SK-N-SH (cell line): ENCODE measurements around the gene ZNF655. TPM values are rescaled to one million over a fixed set of nuclear protein-coding genes. Genes with fewer than 3 reads are reported as not detected.

Source experiments
- CTCF ChIA-PET: fragments of 300-600, 350-600 bp; formaldehyde crosslinking; extraction: SDS; loops from one replicate; lab custom pipeline; 2021; lab: Yijun Ruan, JAX
- POLR2A ChIA-PET: fragments of 350-600 bp; sonication (Branson Sonifier 250); formaldehyde crosslinking; extraction: SDS; loops from one replicate; lab custom pipeline; 2020; ENCODE audit warnings: antibody characterized with exemption, inconsistent platforms; lab: Yijun Ruan, JAX
- DNase-seq: peaks from one replicate; pipeline ENCODE4 v3.0.0; 2012
- H2AFZ ChIP-seq: fragments of 200-600 bp; sonication (generic); 2 replicates; pipeline ENCODE4 v1.8.1; 2016; ENCODE audit warnings: antibody characterized with exemption, mild to moderate bottlenecking, low read depth
- H3F3A ChIP-seq: fragments of 200-600 bp; sonication (generic); replicated peaks from 2 replicates; pipeline ENCODE3; 2016; ENCODE audit warnings: antibody characterized with exemption, mild to moderate bottlenecking; ENCODE audit not compliant: insufficient read depth
- H3K27ac ChIP-seq, 2 experiments: fragments of 200-500 bp in 1 of 2; fragments of 200-600 bp in 1 of 2; sonication (Bioruptor generic) in 1 of 2; sonication (generic), shearing (Covaris generic) in 1 of 2; 2 replicates each; pipeline versions ENCODE4 v1.5.1 to v1.6.1; 2014 to 2016; ENCODE audit warnings: low read depth in 2 of 2, inconsistent platforms in 1 of 2, low read length in 1 of 2, mild to moderate bottlenecking in 1 of 2, mixed read lengths in 1 of 2
- H3K27me3 ChIP-seq: fragments of 200-600 bp; sonication (generic), shearing (Covaris generic); 2 replicates; pipeline ENCODE4 v1.6.1; 2016; ENCODE audit warnings: mixed run types; ENCODE audit not compliant: insufficient read depth
- H3K36me3 ChIP-seq, 2 experiments: fragments of 200-500 bp in 1 of 2; fragments of 200-600 bp in 1 of 2; sonication (Bioruptor generic) in 1 of 2; sonication (generic) in 1 of 2; replicated peaks in 1 of 2; 2 replicates each; pipeline versions ENCODE3 to v1.5.1; 2014 to 2016; ENCODE audit warnings: low read length in 1 of 2, mild to moderate bottlenecking in 1 of 2; ENCODE audit not compliant: insufficient read depth in 2 of 2, control insufficient read depth in 1 of 2
- H3K4me1 ChIP-seq, 2 experiments: fragments of 200-500 bp in 1 of 2; fragments of 200-600 bp in 1 of 2; sonication (Bioruptor generic) in 1 of 2; sonication (generic), shearing (Covaris generic) in 1 of 2; 2 replicates each; pipeline versions ENCODE4 v1.5.1 to v1.6.1; 2014 to 2016; ENCODE audit warnings: low read depth in 1 of 2, low read length in 1 of 2, mixed run types in 1 of 2; ENCODE audit not compliant: insufficient read depth in 2 of 2, control insufficient read depth in 1 of 2
- H3K4me2 ChIP-seq: fragments of 200-600 bp; sonication (generic), shearing (Covaris generic); 2 replicates; pipeline ENCODE4 v1.6.1; 2017; ENCODE audit warnings: mixed run types
- H3K4me3 ChIP-seq, 2 experiments: fragments of 200-500 bp in 1 of 2; fragments of 200-600 bp in 1 of 2; sonication (Bioruptor generic) in 1 of 2; sonication (generic), shearing (Covaris generic) in 1 of 2; 2 replicates each; pipeline versions ENCODE4 v1.5.1 to v1.8.1; 2014 to 2016; ENCODE audit warnings: low read depth in 2 of 2, inconsistent platforms in 1 of 2, low read length in 1 of 2, mild to moderate bottlenecking in 1 of 2, mixed read lengths in 1 of 2, moderate library complexity in 1 of 2
- H3K79me2 ChIP-seq: fragments of 200-600 bp; sonication (generic); 2 replicates; pipeline ENCODE4 v1.8.1; 2017; ENCODE audit warnings: mild to moderate bottlenecking; ENCODE audit not compliant: insufficient read depth
- H3K9ac ChIP-seq: fragments of 200-600 bp; sonication (generic); 2 replicates; pipeline ENCODE4 v1.6.1; 2017; ENCODE audit warnings: mixed run types
- H3K9me2 ChIP-seq: fragments of 200-600 bp; sonication (generic); 2 replicates; pipeline ENCODE4 v1.6.1; 2017; ENCODE audit warnings: mixed run types
- H3K9me3 ChIP-seq: fragments of 200-600 bp; sonication (generic); 2 replicates; pipeline ENCODE4 v1.6.1; 2017; ENCODE audit warnings: mixed run types, mild to moderate bottlenecking, moderate library complexity
- H4K20me1 ChIP-seq: fragments of 200-600 bp; sonication (generic); 2 replicates; pipeline ENCODE4 v1.6.1; 2017; ENCODE audit warnings: mild to moderate bottlenecking, mixed run types; ENCODE audit not compliant: insufficient read depth
- CHD2 ChIP-seq: fragments of 150-350 bp; IDR thresholded peaks from 2 replicates; pipeline ENCODE4 v1.6.1; 2018; ENCODE audit warnings: low read length; ENCODE audit not compliant: partially characterized antibody
- EP300 ChIP-seq, 2 experiments: IDR thresholded peaks; 2 replicates each; pipeline versions ENCODE4 v1.4.0 to v1.6.1; 2012; ENCODE audit warnings: borderline replicate concordance in 1 of 2, low read depth in 1 of 2, low read length in 1 of 2
- FOSL2 ChIP-seq: IDR thresholded peaks from 2 replicates; pipeline ENCODE4 v1.4.0; 2012; ENCODE audit warnings: low read depth, mild to moderate bottlenecking, moderate library complexity, borderline replicate concordance
- FOXM1 ChIP-seq: IDR thresholded peaks from 2 replicates; pipeline ENCODE4 v1.4.0; 2012; ENCODE audit warnings: low read depth, mild to moderate bottlenecking
- GATA2 ChIP-seq: sonication (generic); formaldehyde crosslinking; IDR thresholded peaks from 2 replicates; pipeline ENCODE4 v1.5.0; 2020; ENCODE audit warnings: mild to moderate bottlenecking, missing genetic modification reagents
- NRF1 ChIP-seq: IDR thresholded peaks from 2 replicates; pipeline ENCODE4 v1.6.1; 2012; ENCODE audit warnings: low read depth, mild to moderate bottlenecking, low read length
- POLR2AphosphoS5 ChIP-seq: IDR thresholded peaks from 2 replicates; pipeline ENCODE4 v1.6.1; 2012; ENCODE audit warnings: low read depth, low read length
- RAD21 ChIP-seq: IDR thresholded peaks from 2 replicates; pipeline ENCODE4 v1.6.1; 2012; ENCODE audit warnings: mild to moderate bottlenecking, low read length
- RCOR1 ChIP-seq: fragments of 150-350 bp; IDR thresholded peaks from 2 replicates; pipeline ENCODE4 v1.6.1; 2017; ENCODE audit warnings: antibody characterized with exemption, low read length
- RFX5 ChIP-seq: IDR thresholded peaks from 2 replicates; pipeline ENCODE4 v1.6.1; 2012; ENCODE audit warnings: mild to moderate bottlenecking, improper control_type of control experiment, low read length
- TAF1 ChIP-seq: IDR thresholded peaks from 2 replicates; pipeline ENCODE4 v1.6.1; 2012; ENCODE audit warnings: low read depth, mild to moderate bottlenecking, low read length, moderate library complexity, borderline replicate concordance
- TCF12 ChIP-seq: IDR thresholded peaks from 2 replicates; pipeline ENCODE4 v1.4.0; 2012
- TEAD4 ChIP-seq: IDR thresholded peaks from 2 replicates; pipeline ENCODE4 v1.4.0; 2012; ENCODE audit warnings: mild to moderate bottlenecking, borderline replicate concordance; ENCODE audit not compliant: insufficient read depth
- USF2 ChIP-seq: fragments of 150-350 bp; IDR thresholded peaks from 2 replicates; pipeline ENCODE4 v1.6.1; 2017; ENCODE audit warnings: antibody characterized with exemption, low read length, low read depth, borderline replicate concordance
- WGBS: methylation state at CpG from one replicate; pipeline ENCODE4 v1.1.6; 2017; ENCODE audit warnings: low lambda C conversion rate; 5-methylcytosine and 5-hydroxymethylcytosine counted together
- polyA plus RNA-seq, 3 experiments: library from polyadenylated mRNA; depleted of rRNA; stranded (reverse); fragments of >200 nt; gene quantifications; 2 replicates each; pipeline ENCODE4 v1.2.3, GENCODE V29; 2012
- TF ChIP-seq, protein P1 (sequence below): IDR thresholded peaks from 2 replicates; pipeline ENCODE4 v1.6.1; 2012; ENCODE audit warnings: mild to moderate bottlenecking, low read depth, low read length, moderate library complexity
- TF ChIP-seq, protein P2 (sequence below): IDR thresholded peaks from 2 replicates; pipeline ENCODE4 v1.4.0; 2012; ENCODE audit warnings: low read depth
- TF ChIP-seq, protein P3 (sequence below): IDR thresholded peaks from 2 replicates; pipeline ENCODE4; 2012
- TF ChIP-seq, protein P4 (sequence below): IDR thresholded peaks from 2 replicates; pipeline ENCODE4 v1.4.0; 2012; ENCODE audit warnings: low read depth, borderline replicate concordance
- TF ChIP-seq, protein P5 (sequence below): fragments of 200-600 bp; sonication (generic); IDR thresholded peaks from 2 replicates; pipeline ENCODE4 v1.6.1; 2017; ENCODE audit warnings: antibody characterized with exemption, mild to moderate bottlenecking, moderate library complexity

ZNF655 gene
- polyA plus RNA-seq, 1 of the 3 experiments (the other 2 are of a cell fraction), result 113 TPM

GRCh38 chr7:99624484-99624883 lies 66.0 kb downstream of the ZNF655 start:
- no peak overlapping the region for H3K4me3 ChIP-seq
- 97% methylated on average over 16 of the region's 16 CpGs for WGBS
- no peaks in the 10 kb centered on the region for H3K9me2 ChIP-seq
- H3K27ac ChIP-seq, result no peak overlapping the region
- no peaks in the 10 kb centered on the region for H4K20me1 ChIP-seq
- peaks cover 77 to 95% of the 10 kb centered on the region in 2 experiments for H3K36me3 ChIP-seq
- DNase-seq, result no peak
- TF ChIP-seq, protein P1, sequence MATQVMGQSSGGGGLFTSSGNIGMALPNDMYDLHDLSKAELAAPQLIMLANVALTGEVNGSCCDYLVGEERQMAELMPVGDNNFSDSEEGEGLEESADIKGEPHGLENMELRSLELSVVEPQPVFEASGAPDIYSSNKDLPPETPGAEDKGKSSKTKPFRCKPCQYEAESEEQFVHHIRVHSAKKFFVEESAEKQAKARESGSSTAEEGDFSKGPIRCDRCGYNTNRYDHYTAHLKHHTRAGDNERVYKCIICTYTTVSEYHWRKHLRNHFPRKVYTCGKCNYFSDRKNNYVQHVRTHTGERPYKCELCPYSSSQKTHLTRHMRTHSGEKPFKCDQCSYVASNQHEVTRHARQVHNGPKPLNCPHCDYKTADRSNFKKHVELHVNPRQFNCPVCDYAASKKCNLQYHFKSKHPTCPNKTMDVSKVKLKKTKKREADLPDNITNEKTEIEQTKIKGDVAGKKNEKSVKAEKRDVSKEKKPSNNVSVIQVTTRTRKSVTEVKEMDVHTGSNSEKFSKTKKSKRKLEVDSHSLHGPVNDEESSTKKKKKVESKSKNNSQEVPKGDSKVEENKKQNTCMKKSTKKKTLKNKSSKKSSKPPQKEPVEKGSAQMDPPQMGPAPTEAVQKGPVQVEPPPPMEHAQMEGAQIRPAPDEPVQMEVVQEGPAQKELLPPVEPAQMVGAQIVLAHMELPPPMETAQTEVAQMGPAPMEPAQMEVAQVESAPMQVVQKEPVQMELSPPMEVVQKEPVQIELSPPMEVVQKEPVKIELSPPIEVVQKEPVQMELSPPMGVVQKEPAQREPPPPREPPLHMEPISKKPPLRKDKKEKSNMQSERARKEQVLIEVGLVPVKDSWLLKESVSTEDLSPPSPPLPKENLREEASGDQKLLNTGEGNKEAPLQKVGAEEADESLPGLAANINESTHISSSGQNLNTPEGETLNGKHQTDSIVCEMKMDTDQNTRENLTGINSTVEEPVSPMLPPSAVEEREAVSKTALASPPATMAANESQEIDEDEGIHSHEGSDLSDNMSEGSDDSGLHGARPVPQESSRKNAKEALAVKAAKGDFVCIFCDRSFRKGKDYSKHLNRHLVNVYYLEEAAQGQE, result no peak
- TF ChIP-seq TAF1 (no peak), TEAD4 (no peak), FOSL2 (no peak), RAD21 (no peak), CHD2 (no peak), FOXM1 (no peak)
- TF ChIP-seq, protein P2, sequence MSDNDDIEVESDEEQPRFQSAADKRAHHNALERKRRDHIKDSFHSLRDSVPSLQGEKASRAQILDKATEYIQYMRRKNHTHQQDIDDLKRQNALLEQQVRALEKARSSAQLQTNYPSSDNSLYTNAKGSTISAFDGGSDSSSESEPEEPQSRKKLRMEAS, result no peak
- no peak overlapping the region for H3K4me2 ChIP-seq
- no peaks in the 10 kb centered on the region for H3K4me1 ChIP-seq
- no peaks in the 10 kb centered on the region for H3K27me3 ChIP-seq
- peaks cover 5% of the 10 kb centered on the region for H3F3A ChIP-seq
- H3K9ac ChIP-seq, result no peak overlapping the region
- ChIA-PET POLR2A (interaction anchor here (0.8 kb wide), 1 partner anchor 44 kb away, joined by 3 read pairs; no protein-coding TSS in a partner anchor), CTCF (no interaction called here)
- no peaks in the 10 kb centered on the region for H3K9me3 ChIP-seq
- no peak overlapping the region for H2AFZ ChIP-seq
- peaks cover 20% of the 10 kb centered on the region for H3K79me2 ChIP-seq

DNA sequence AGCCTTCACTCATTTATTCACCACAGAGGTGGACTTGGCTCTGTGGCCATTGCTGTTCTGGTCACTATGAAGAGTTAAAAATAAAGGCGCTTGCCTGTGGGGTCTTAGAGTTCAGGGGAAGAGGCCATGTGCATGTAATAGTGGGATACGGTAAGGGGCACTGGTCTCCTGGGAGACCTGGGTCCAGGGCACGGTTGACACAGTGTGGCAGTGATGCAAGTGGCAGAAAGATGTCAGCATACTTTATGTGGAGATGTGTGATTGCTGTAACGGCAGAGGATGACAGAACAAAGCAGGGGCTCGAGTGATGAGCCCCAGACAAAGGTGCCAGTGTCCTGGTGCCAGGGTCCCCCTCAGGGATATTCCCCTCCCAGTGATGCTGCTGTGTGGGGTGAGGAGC lies 66.9 kb downstream of the ZNF655 start:
- WGBS, result 97% methylated on average over 5 of the region's 5 CpGs
- TF ChIP-seq POLR2AphosphoS5, result no peak
- no peak for TF ChIP-seq NRF1
- TF ChIP-seq FOXM1, result no peak
- no peak for TF ChIP-seq RFX5
- no peak for TF ChIP-seq RCOR1
- TF ChIP-seq GATA2 (CRISPR knock-in tag), result no peak
- TF ChIP-seq, protein P3, sequence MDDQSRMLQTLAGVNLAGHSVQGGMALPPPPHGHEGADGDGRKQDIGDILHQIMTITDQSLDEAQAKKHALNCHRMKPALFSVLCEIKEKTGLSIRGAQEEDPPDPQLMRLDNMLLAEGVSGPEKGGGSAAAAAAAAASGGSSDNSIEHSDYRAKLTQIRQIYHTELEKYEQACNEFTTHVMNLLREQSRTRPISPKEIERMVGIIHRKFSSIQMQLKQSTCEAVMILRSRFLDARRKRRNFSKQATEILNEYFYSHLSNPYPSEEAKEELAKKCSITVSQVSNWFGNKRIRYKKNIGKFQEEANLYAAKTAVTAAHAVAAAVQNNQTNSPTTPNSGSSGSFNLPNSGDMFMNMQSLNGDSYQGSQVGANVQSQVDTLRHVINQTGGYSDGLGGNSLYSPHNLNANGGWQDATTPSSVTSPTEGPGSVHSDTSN, result no peak
- TF ChIP-seq, protein P4, sequence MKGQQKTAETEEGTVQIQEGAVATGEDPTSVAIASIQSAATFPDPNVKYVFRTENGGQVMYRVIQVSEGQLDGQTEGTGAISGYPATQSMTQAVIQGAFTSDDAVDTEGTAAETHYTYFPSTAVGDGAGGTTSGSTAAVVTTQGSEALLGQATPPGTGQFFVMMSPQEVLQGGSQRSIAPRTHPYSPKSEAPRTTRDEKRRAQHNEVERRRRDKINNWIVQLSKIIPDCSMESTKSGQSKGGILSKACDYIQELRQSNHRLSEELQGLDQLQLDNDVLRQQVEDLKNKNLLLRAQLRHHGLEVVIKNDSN, result no peak
- no peak for TF ChIP-seq RAD21
- TF ChIP-seq USF2, result no peak
- TF ChIP-seq EP300 (IDR thresholded peaks at IDR 0.05; ENCODE audit: borderline replicate concordance in 1 of 2, low read depth in 1 of 2, low read length in 1 of 2), result no peak
- TF ChIP-seq, protein P5, sequence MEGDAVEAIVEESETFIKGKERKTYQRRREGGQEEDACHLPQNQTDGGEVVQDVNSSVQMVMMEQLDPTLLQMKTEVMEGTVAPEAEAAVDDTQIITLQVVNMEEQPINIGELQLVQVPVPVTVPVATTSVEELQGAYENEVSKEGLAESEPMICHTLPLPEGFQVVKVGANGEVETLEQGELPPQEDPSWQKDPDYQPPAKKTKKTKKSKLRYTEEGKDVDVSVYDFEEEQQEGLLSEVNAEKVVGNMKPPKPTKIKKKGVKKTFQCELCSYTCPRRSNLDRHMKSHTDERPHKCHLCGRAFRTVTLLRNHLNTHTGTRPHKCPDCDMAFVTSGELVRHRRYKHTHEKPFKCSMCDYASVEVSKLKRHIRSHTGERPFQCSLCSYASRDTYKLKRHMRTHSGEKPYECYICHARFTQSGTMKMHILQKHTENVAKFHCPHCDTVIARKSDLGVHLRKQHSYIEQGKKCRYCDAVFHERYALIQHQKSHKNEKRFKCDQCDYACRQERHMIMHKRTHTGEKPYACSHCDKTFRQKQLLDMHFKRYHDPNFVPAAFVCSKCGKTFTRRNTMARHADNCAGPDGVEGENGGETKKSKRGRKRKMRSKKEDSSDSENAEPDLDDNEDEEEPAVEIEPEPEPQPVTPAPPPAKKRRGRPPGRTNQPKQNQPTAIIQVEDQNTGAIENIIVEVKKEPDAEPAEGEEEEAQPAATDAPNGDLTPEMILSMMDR, result no peak
- no peak for TF ChIP-seq CHD2
- TF ChIP-seq TCF12, result no peak

More for the DNA sequence above, 66.9 kb downstream of the ZNF655 start:
- Histone ChIP-seq H3K79me2 (peaks cover 16% of the 10 kb centered on the region), H3K4me2 (no peak overlapping the region), H3K9ac (no peak overlapping the region), H3F3A (peaks cover 5% of the 10 kb centered on the region), H3K9me3 (no peaks in the 10 kb centered on the region), H4K20me1 (no peaks in the 10 kb centered on the region), H3K4me1 (no peaks in the 10 kb centered on the region), H3K9me2 (no peaks in the 10 kb centered on the region), H3K27me3 (no peaks in the 10 kb centered on the region), H3K36me3 (peaks cover 71 to 95% of the 10 kb centered on the region in 2 experiments), H2AFZ (no peak overlapping the region), H3K4me3 (no peak overlapping the region), H3K27ac (no peak overlapping the region)
- POLR2A ChIA-PET, result no interaction called here
- DNase-seq, result no peak
- CTCF ChIA-PET, result no interaction called here
